KMS-11 (cell line): Measurements from ENCODE around the gene DCHS2.

Experiments used
- H2AFZ ChIP-seq: fragments of 200-600 bp; sonication (generic); 2 replicates; pipeline ENCODE4 v1.6.1; 2016; ENCODE audit warnings: antibody characterized with exemption, mixed run types, low read depth
- H3K27ac ChIP-seq: fragments of 200-600 bp; sonication (generic); 2 replicates; pipeline ENCODE4 v1.6.1; 2016; ENCODE audit warnings: mild to moderate bottlenecking, mixed run types
- H3K27me3 ChIP-seq: fragments of 200-600 bp; sonication (generic); 2 replicates; pipeline ENCODE4 v1.6.1; 2017; ENCODE audit warnings: mild to moderate bottlenecking, low read depth, mixed run types, moderate library complexity; ENCODE audit not compliant: insufficient read depth
- H3K36me3 ChIP-seq: fragments of 200-600 bp; sonication (generic); 2 replicates; pipeline ENCODE4 v1.6.1; 2017; ENCODE audit warnings: mild to moderate bottlenecking, mixed run types; ENCODE audit not compliant: insufficient read depth
- H3K4me1 ChIP-seq: fragments of 200-600 bp; sonication (generic); 2 replicates; pipeline ENCODE4 v1.6.1; 2016; ENCODE audit warnings: mild to moderate bottlenecking, low read depth, mixed run types; ENCODE audit not compliant: poor library complexity, severe bottlenecking
- H3K4me2 ChIP-seq: fragments of 200-600 bp; sonication (generic); 2 replicates; pipeline ENCODE4 v1.7.0; 2016; ENCODE audit warnings: mild to moderate bottlenecking, mixed run types
- H3K4me3 ChIP-seq: fragments of 200-600 bp; sonication (generic); IDR thresholded peaks from 2 replicates; pipeline ENCODE4 v1.6.1; 2017; ENCODE audit warnings: low read depth, low read length, mixed read lengths; ENCODE audit not compliant: insufficient read depth
- H3K79me2 ChIP-seq: fragments of 200-600 bp; sonication (generic); 2 replicates; pipeline ENCODE4 v1.6.1; 2016; ENCODE audit warnings: low read depth, mixed run types; ENCODE audit not compliant: insufficient read depth
- H3K9ac ChIP-seq: fragments of 200-600 bp; sonication (generic); 2 replicates; pipeline ENCODE4 v1.6.1; 2016; ENCODE audit warnings: mild to moderate bottlenecking, mixed run types
- H4K20me1 ChIP-seq: fragments of 200-600 bp; sonication (generic); 2 replicates; pipeline ENCODE4 v1.6.1; 2016; ENCODE audit warnings: mild to moderate bottlenecking, mixed run types; ENCODE audit not compliant: insufficient read depth
- CTCF ChIP-seq: fragments of 200-600 bp; sonication (generic); conservative IDR thresholded peaks from 2 replicates; pipeline ENCODE4 v1.6.1; 2017; ENCODE audit warnings: low read depth, mild to moderate bottlenecking, antibody characterized with exemption, low read length, moderate library complexity, mixed read lengths

DCHS2 gene

GRCh38 chr4:154507156-154507555 is 15.6 kb upstream of the DCHS2 start:
- Histone ChIP-seq H3K27ac (no peak overlapping the region), H3K4me3 (no peak overlapping the region), H4K20me1 (no peaks in the 10 kb centered on the region), H3K27me3 (no peaks in the 10 kb centered on the region), H2AFZ (no peak overlapping the region), H3K79me2 (no peaks in the 10 kb centered on the region), H3K9ac (no peak overlapping the region), H3K36me3 (no peaks in the 10 kb centered on the region), H3K4me1 (no peaks in the 10 kb centered on the region), H3K4me2 (no peak overlapping the region)
- no peak for TF ChIP-seq CTCF

GRCh38 chr4:154506253-154506652 is 14.7 kb upstream of the DCHS2 start:
- no peaks in the 10 kb centered on the region for H3K36me3 ChIP-seq
- no peaks in the 10 kb centered on the region for H4K20me1 ChIP-seq
- H3K27me3 ChIP-seq: no peaks in the 10 kb centered on the region
- H2AFZ ChIP-seq: no peak overlapping the region
- no peaks in the 10 kb centered on the region for H3K4me1 ChIP-seq
- H3K79me2 ChIP-seq: no peaks in the 10 kb centered on the region
- H3K4me2 ChIP-seq: no peak overlapping the region
- H3K4me3 ChIP-seq: no peak overlapping the region
- H3K27ac ChIP-seq: no peak overlapping the region
- peak; percentile 56 for TF ChIP-seq CTCF
- H3K9ac ChIP-seq: no peak overlapping the region

- Histone ChIP-seq H2AFZ (no peak overlapping the region), H3K36me3 (no peaks in the 10 kb centered on the region), H3K4me3 (no peak overlapping the region), H3K27me3 (no peaks in the 10 kb centered on the region), H3K4me1 (no peaks in the 10 kb centered on the region), H3K79me2 (no peaks in the 10 kb centered on the region), H4K20me1 (no peaks in the 10 kb centered on the region), H3K27ac (no peak overlapping the region), H3K9ac (no peak overlapping the region), H3K4me2 (no peak overlapping the region)
- TF ChIP-seq CTCF: peak; percentile 75
These were observed 12.0 kb upstream of the DCHS2 start for GRCh38 chr4:154503598-154503997.

GRCh38 chr4:154502111-154502510 is 10.5 kb upstream of the DCHS2 start:
- Histone ChIP-seq H3K79me2 (no peaks in the 10 kb centered on the region), H3K4me3 (no peak overlapping the region), H3K27ac (no peak overlapping the region), H2AFZ (no peak overlapping the region), H3K4me2 (no peak overlapping the region), H3K9ac (no peak overlapping the region), H3K27me3 (no peaks in the 10 kb centered on the region), H3K4me1 (no peaks in the 10 kb centered on the region), H4K20me1 (no peaks in the 10 kb centered on the region), H3K36me3 (no peaks in the 10 kb centered on the region)
- TF ChIP-seq CTCF: no peak
